Stimulated activated CD4-positive, alpha-beta T cell treated with anti-CD3 and anti-CD28 coated beads, Interleukin-1b, Interleukin-23, amount 100 ng/mL, for 24 hours (primary cell): ENCODE measurements around the gene HAGHL.
"Not testable (repeated sequence)": the region's sequence is repeated elsewhere in the genome, so short reads cannot be mapped to it uniquely, and the experiment has no call there.

ENCODE experiments used
- DNase-seq, 4 experiments: peaks; one replicate each; pipeline ENCODE4 v3.0.0-alpha.2; 2020; ENCODE audit warnings: low read depth in 4 of 4, low spot score in 1 of 4

Gene HAGHL

DNA sequence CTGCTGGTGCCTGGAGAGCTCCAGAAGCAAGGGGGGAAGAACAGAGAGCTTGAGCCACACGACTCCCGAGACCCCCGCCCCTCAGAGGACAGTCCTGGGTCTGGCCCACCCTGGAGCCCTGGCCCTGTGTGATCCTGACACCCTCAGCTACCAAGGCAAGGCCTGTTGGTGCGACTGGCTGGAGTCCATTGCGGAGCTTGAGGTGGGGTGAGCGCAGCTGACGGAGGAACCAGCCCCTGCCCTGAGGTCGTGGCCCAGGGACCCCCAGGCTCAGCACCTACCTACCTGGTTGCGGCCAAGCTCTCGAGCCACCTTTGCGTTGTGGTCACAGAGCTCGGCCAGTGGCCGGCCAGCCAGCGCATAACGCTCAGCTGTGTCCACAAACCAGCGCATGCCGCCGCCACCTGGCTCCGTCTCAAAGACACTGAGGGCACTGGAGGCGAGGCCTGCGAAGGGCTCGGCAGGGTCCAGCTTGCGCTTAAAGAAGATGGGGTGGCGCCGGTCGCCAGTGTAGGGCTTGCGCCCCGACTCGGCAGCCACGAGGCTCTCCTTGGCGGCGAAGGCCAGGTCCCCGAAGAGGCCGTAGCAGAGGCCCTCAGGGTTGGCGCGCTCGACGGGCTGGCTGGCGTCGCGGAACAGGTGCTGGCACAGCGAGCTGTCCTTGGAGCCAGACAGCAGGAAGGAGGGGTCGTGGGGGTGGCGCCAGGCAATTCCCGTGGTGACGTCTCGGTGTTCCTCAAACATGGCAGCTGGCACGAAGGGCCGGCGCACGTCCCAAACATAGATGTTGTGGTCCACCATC, 40.2 kb upstream of the HAGHL start:
- no peak for DNase-seq

DNA sequence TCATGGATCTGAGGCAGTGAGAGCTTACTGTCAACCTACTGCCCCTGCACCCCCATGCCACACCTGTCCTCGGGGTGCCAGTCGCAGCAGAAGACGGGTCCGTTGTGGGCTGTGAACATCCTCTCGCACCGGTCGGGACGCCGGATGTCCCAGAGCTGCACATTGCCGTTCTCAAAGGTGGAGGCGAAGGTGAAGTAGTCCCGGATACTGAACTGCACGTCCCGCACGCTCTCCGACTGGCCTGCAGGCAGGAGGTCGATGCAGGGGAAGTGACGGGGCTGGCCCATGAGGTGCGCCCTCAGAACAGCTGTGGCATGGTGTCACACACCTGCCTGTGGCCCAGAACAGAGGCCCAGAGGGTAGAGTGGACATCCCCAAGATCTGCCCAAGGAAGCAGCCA, 39.4 kb upstream of the HAGHL start:
- DNase-seq, result no peak

DNA sequence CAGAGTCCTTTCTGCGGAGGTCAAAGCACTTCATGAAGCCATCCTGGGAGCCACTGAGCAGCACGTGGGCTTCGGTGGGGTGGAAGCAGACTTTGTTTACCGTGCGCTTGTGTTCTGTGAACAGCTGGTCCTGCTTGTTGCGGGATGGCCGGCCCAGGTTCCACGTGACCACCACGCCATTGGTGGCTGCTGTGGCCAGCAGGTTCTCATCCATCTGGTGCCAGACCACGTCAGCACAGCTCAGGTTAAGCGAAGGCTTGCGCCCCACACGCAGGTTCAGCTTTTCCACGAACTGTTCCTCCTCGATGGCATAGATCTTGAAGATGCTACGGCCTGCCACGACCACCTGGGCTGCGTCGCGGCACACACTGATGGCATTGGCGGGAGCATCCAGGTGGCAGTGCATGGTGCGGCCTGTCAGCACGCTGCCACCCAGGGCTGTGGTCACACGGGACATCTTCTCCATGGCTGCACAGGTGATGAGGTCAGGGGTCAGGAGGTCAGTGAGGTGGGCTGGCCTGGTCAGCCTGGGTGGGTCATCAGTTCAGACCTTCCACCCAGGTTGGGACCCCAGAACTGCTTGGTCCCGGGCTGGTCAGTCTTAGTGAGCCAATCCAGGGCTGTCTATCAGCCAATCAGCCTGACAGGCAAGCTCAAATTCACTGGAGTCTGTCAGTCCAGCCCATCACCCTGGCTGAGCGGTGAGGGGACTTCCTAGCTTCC, 37.6 kb upstream of the HAGHL start:
- no peak for DNase-seq

DNA sequence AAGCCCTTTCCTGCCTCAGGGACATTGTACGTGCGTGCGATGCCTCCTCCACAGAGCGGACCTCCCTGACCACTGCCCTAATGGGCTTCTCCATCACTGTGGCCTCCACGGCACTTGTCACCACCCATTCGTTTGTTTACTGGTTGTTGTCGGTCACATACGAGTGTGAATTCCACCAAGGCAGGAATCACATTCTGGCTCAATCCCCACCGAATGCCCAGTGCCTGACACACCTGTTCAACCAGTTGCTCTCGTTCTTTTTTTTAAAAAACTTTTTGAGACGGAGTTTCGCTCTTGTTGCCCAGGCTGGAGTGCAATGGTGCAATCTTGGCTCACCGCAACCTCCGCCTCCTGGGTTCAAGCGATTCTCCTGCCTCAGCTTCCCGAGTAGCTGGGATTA, 35.7 kb upstream of the HAGHL start:
- not testable (repeated sequence) for DNase-seq

DNA sequence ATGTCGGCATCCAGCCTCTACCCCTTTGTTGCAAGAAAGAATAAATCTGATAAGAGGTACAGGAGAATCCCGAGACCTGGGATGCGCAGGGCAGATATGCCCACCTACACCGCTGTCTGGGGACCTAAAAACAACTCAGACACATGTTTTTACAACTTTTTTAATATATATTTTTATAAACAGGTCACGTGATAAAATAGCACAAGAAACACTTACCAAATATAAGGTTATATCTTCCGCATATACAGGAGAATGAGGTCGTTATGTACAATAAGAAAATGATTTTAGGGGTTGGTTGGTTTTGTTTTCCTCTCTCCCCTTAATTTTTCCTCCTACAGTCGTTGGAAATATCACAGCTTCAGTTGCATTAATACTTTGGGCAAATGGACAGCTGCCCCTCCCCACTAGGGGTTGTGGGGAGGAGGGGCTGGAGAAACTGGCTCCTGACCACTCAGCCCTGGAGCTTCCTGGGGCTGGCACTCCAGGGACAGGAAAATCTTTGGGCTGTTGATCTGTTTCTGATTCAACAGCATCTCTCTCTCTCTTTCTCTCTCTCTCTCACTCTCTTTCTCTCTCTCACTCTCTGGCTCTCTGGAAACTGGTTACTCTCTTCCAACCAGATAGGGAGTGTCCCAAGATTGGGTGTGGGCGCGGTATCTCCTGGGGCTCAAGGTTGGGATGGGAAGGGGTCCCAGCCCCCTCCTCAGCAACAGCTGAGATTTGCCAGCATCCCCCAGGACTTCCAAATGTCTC, 34.4 kb upstream of the HAGHL start:
- DNase-seq, result no peak

DNA sequence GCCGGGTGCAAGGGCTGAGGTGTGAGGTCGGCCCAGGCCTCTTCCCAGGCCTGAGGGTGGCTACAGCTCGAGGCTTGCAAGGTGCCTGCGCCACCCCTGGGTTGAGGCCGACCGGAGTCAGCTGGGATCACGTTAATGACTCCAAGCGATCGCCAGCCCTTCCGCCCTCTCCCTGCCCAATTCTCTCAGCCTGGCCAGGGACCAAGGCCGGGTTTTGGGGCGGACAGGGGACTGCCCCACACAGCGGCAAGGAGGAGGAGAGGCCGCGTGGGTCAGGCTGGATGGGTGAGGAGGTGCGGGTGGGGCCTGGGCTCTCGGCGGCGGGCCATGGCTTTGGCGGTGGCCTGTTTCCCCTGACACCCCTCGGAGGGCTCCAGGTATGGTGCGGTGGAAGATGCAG, 33.5 kb upstream of the HAGHL start:
- no peak for DNase-seq

DNA sequence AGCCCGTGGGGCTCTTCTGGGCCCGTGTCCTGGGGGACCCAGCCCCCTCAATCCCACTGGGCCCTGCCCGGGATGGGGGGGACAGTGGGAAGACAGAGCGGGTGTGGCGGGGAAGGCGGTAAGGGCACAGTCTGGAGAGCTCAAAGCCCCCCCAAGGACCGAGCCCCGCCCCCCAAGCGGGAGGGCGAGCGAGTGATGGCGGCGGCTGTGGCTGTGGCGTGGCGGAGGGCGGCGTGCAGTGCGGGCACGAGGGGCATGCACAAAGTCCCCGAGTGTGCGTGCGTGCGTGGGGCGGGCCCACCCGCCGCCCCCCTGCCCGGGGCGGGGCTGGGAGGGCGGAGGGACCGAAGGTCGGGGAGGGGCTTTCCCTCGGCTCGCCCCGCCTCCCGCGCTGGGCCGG, 33.1 kb upstream of the HAGHL start:
- DNase-seq, result no peak

DNA sequence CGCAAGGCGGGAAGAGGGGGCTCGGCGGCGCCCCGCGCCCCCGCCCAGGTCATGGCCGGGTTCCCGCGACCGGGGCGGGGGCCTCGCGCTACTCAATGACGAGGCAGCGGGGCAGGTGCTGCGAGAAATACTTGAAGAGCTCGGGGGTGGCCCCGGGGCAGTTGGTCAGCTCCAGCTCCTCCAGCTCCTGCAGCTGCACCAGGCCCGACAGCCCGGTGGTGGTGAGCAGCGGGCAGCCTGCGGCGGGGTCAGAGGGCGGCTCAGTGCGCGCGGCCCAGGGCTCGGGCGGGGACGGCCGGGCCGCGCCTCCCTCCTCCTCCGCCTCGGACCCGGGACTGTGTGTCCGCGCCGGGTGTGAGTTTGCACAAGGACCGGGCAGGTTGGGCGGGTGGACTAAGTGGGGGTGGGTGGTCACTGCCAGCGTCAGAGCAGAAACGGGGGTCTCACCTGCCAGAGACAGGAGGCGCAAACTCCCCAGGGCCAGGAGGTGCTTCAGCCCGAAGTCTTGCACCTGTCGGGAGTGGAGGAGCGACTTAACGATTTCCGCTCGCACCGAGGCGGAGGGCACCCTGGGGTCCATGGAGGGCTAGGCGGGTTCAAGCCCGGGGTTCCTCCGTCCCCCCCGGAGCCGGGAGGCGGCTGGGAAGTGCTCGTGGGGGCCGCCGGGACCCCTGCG, 32.6 kb upstream of the HAGHL start:
- no peak for DNase-seq

DNA sequence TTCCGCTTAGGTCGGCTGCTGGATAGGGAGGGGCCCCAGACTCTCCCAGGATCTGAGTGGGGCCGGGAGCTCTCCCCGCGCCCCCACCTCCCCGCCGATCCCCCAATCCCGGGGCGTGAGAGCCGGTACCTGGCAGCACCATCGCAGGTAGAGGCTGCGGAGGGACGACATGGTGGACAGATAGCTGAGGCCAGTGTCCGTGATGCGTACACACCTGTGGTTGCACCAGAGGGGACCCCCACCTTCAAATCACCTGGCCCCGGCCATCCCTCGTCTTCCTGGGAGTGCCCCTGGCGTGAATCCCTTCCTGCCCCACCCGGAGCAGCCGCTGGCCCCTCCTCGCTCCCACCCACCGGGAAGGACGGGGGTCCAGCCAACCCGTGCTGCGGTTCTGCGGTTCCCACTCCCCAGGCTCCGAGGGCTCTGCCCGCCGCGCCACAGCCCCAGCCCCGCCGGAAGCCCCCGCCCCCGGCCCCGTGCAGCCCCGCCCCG, 32.0 kb upstream of the HAGHL start:
- DNase-seq, result no peak

DNA sequence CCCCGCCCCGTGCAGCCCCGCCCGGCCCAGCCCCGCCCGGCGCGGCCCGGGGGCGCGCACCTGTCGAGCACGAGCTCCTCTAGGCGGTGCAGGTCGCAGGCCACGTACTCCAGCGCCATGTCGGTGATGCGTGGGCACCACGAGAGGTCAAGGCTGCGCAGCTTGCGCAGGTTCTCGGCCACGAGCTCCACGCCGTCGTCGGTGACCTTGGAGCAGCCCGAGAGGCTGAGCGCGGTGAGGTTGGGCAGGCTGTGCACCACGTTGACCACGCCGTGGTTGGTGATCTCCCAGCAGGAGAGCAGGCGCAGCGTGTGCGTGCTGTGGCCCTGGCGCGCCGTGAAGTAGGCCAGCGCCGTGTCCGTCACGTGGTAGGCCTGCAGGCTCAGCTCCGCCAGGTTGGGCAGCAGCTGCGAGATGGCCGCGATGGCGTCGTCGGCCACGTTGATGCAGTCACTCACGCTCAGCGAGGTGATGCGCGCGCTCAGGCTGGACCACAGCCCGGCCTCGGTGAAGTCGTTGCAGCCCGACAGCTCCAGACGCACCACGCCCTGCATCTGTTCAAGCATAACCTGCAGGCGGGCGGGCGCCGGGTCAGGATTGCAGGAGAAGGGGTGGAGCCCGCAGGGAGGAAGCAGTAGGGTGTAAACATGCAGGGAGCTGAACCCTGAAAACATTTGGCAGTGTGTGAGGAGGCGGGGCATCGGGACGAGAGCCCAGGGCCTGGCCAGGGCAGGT, 31.4 kb upstream of the HAGHL start:
- peak in 2 of 4 experiments; percentile 55 to 63 for DNase-seq

DNA sequence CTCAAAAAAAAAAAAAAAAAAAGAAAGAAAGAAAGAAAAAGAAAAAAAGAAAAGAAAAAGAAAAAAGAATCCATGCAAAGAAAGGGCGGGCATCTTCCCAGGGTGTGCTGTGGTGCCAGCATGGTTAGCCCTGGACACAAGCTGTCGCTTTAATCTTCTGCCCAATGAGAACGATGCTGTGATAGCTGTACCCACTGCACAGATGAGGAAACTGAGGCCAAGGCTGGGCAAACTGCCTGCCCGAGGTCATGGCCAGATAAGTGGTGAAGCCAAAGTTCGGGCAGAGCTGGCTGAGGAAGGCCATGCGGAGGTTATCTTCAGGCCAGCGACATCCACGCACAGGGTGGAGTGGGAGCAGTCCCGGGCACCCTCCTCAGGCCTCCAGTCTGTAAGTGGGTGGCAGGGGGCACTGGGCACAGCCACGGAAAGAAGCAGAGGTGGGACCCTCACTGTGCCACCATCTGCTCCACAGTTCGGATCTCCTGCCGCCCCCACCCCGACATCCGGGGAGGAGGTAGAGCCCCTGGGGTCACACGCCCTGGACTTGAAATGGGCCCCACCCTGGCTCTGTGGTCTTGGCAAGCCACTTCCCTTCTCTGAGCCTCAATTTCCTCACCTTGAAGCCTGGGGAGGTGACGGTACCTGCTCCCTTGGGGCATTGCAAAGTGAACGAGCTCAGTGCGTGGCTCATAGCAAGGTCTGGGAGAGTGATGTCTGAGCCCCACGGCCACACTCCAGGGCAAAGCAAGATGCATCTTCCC, 27.8 kb upstream of the HAGHL start:
- no peak for DNase-seq

DNA sequence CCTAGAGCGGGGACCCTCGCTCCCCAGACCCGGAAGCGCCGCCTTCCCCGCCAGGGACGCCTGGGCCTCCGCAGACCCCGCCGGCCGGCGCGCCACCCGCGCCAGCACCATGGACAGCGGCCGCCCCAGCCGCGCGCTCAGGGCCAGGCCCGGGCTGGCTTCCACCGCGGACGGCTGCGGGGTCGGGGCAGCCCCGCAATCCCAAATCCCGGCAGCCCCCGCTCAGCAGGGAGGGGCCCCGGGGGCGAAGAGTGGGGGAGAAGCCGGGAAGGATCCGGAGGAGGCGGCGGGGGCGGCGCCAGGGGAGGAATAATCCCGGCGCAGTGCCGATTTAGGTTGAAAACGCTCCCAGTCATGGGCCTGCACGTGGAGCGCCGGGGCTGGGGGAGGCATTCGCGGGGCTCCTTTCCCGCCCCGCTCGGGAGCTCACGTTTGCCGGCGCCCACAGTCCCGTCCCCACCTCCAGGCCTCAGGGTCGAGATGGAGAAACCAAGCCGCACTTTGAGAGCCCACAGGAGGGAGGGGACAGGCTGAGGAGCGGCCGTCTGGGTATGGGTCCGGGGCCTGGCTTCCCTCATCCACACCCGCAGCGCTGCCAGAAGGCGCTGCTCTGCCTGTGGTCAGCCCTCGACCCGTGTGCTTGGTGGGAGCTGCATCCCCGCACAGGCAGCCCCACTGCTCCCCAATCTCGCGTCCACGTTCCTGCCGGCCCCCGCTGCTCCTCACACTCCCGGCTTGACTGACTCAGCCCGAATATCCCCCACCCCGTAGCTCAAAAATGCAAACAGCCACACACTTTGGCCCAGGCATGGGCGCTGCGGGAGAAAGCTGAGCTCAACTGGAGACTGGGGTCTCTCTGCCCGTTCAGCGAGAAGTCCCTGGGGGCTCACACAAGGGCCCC, 26.0 kb upstream of the HAGHL start:
- DNase-seq, result peak in 1 of 4 experiments; percentile 33

DNA sequence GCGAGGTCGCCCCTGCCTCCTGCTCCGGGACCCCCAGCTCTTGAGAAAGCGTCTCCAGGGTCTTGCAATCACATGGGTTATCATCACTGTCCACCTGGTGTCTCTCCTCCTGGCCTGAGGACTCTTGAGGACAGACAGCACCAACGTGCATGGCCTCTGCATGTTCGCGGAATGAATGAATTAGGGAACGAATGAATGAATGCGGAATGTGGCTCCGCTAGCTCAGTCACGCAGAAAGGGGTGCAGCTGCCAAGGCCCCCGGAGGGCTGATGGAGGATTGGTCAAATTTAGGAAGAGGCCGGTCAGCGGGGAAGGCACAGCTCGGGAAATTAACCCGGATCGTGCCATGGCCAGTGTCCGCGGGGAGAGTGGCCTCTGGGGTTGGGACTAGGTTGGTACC, 24.6 kb upstream of the HAGHL start:
- DNase-seq, result no peak

DNA sequence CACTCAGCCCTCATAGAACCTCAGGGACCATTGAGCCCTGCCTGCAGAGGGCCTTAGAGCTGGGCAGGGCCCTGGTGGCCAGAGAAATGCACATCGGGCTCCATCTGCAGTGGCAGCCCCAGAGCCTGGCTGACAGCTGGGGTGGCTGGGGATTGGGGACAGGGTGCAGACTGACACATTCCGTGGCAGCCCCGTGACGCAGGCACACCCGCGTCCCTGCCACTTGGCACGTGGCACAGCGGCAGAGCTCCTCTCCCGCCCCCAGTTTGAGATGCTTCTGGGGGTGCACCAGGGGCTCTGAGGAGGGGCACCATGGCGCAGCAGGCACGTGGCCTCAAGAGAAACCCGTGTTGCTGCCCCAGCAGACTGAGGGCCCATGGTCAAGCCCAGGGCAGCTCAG, 23.5 kb upstream of the HAGHL start:
- DNase-seq, result no peak

DNA sequence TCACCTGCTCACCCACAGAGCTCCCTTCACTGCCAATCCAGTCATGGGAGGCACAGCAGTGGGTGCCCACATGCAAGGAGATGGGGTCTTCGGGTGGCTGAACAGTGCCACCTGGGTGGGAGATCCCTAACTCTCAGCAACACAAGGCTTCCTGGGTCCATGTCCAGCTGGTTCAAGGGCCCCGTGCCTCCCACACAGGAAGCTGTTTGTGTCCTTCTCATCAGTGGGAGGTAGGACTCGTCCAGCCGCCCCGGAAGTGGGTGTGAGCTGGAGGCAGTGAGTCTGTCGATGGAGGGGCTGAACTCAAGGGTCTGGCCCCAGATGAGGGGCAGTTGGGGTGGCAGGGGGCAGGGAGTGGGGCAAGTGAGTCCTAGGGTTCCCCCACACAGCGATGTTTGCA, 22.9 kb upstream of the HAGHL start:
- no peak for DNase-seq

DNA sequence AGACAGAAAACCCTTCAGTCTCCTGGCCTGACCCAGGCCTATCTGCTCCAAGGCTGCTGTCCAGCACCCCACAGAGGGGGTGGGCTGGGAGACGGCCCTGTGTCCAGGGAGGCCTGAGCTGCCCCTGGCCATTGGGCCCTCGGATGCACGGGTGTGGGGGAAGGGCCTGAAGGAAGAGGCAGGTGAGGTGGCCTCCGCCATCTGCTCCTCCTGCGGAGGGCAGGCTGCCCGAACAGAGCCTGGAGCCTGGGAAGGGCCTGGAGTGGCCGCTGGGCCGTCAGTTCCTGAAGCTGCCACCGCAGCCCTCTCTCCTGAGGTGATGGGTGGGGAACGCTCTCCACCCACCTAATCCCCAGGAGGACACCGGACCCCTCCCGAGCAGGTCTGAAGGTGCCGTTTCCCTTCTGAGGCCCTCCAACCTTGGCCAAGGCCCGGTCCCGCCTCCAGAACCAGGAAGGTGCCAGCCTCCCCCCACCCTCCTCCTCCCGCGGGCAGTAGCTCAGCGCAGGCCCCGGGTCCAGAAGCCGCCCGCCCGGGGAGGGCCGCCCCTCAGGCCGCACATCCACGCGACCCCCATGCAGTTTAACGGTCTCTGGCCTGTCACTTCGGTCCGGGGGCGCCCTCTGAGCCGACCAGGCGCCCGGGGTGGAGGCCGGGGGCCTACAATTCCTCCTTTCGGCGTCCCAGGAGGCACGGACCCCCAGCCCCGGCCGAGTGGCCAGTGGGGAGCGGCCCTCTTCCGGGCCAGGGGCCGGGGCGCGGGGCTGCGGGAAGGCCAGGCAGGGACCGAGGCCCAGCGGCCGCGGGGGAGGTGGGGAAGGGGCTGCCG, 22.1 kb upstream of the HAGHL start:
- no peak for DNase-seq

DNA sequence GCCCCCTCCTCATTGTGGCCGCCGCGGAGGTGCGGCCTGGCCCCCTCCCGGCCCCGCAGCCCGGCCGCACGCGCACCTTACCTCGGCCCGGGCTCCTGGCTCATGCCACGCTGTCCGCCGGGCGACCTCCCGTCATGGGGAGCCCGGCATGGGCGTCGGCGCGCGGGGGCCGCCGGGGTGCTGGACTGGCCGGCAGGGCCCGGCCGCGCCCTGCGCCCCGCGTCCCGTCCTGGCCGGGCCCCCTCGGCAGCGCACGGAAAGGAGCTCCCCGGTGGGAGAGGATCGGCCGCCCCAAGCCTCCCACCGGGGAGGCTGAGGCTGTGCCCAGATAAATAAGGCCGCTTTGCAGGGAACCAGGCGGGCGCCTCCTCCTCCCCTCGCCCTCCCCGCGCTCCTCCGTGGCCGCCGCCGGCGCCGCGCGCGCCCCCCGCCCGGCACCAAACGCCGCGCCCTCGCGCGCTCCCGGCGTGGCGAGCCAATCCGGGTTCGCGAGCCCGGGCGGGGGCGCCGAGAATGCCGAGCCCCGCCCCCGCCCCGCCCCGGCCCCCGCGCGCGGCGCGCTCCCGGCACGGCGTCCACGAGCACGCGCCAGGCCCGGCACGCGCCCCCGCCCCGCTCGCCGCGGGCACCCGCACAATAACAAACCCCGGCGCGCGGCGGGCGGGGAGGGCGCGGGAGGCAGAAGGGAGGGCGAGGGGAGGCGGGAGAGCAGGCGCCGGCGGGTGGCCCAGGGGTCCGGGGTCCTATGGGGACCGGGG, 21.3 kb upstream of the HAGHL start, which contains the start of gene FBXL16:
Gene FBXL16, minus strand, starts transcription at position 371 of the 758 bp plus-strand sequence. CDS start 8,396 bp downstream, outside the sequence.
- no peak for DNase-seq
